GM18502 (cell line): ENCODE measurements around the gene UBA52.

Source experiments
- ATAC-seq: cut with Tn5 transposase; IDR thresholded peaks from one replicate; pipeline ENCODE4 v1.9.1; 2021; ENCODE audit warnings: mild to moderate bottlenecking; ENCODE audit not compliant: unreplicated experiment, poor library complexity

The UBA52 gene

DNA sequence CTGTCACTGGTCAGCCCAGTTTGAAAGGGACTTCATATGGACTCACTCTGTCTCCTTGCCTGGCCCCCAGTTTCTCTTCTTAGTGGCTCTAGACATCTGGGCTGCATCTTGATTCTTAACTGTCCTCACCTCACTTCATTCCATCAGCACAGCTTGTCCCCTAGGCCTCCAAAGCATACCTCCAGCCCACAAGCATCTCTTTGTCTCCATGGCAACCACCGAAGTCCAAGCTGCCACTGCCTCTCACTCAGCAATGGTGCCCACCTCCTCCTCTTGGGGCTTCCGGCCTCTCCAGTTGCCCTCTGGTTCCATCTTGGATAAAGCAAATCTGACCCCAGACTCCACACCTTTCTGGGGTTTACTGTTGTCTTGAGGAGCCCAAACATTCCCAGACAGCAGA, 55.2 kb downstream of the UBA52 start:
- no peak for ATAC-seq
